A204.1 (cell line): ENCODE measurements around the gene B3GNT9.

ENCODE experiments used
- FAIRE-seq: peaks from 2 replicates; lab custom pipeline; 2012; peaks lifted over from hg19 to GRCh38; lab: Jason Lieb, UNC

The B3GNT9 gene

GRCh38 chr16:67166598-67167168 lies 15.9 kb upstream of the B3GNT9 start:
- FAIRE-seq, result no peak

GRCh38 chr16:67166110-67166547 lies 15.3 kb upstream of the B3GNT9 start:
- no peak for FAIRE-seq

- FAIRE-seq, result no peak
These were observed 14.6 kb upstream of the B3GNT9 start for GRCh38 chr16:67165121-67166078.

GRCh38 chr16:67164599-67165061 lies 13.8 kb upstream of the B3GNT9 start, which contains the start of gene HSF4:
Gene HSF4, plus strand, starts transcription at chr16:67164745. Its CDS starts 67 bp downstream, at chr16:67164812.
- no peak for FAIRE-seq

- no peak for FAIRE-seq
These were observed 13.3 kb upstream of the B3GNT9 start for GRCh38 chr16:67163999-67164558.

- no peak for FAIRE-seq
These were observed 12.6 kb upstream of the B3GNT9 start for GRCh38 chr16:67163164-67163998.

GRCh38 chr16:67162506-67163163 lies 11.8 kb upstream of the B3GNT9 start:
- no peak for FAIRE-seq

- FAIRE-seq, result no peak
These were observed 10.8 kb upstream of the B3GNT9 start for GRCh38 chr16:67161595-67162058.

GRCh38 chr16:67158637-67159600 lies 8.1 kb upstream of the B3GNT9 start:
- FAIRE-seq, result no peak

- no peak for FAIRE-seq
These were observed 7.3 kb upstream of the B3GNT9 start for GRCh38 chr16:67157892-67158635.

- no peak for FAIRE-seq
These were observed 6.4 kb upstream of the B3GNT9 start for GRCh38 chr16:67157106-67157748.

GRCh38 chr16:67156143-67156844 lies 5.5 kb upstream of the B3GNT9 start:
- FAIRE-seq, result no peak

GRCh38 chr16:67155295-67156142 lies 4.7 kb upstream of the B3GNT9 start:
- no peak for FAIRE-seq

- FAIRE-seq, result no peak
These were observed 3.9 kb upstream of the B3GNT9 start for GRCh38 chr16:67154578-67155294.

GRCh38 chr16:67151431-67152097 lies 766 bp upstream of the B3GNT9 start:
- no peak for FAIRE-seq
